Stimulated activated CD8-positive, alpha-beta memory T cell treated with anti-CD3 and anti-CD28 coated beads, Interleukin-7, amount 100 ng/mL, for 4 hours (primary cell): ENCODE results near the gene SLC2A9.

Experiments
- DNase-seq, 2 donors: peaks; one replicate each; pipeline ENCODE4 v3.0.0-alpha.2; 2020; ENCODE audit warnings: low read depth in 2 of 2

SLC2A9 gene

DNA sequence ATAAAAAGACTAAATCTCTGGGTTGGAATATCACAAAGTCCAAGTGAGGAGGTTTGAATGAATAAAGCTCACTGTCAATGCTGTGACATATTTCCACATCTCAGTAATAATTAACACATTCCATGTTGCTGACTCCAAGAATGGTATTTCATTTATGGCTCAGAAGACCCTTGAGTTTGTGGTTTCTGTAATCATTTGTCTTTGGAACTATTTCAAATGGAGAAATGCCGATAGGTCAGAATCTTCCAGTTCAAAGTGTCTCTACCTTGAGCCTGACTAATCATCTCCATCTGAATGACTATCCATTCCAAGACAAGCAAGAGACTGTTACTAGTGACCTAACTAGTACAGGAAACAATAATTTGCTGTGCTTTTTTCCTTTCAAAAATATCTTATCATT is 24.2 kb upstream of the SLC2A9 start:
- DNase-seq = no peak

DNA sequence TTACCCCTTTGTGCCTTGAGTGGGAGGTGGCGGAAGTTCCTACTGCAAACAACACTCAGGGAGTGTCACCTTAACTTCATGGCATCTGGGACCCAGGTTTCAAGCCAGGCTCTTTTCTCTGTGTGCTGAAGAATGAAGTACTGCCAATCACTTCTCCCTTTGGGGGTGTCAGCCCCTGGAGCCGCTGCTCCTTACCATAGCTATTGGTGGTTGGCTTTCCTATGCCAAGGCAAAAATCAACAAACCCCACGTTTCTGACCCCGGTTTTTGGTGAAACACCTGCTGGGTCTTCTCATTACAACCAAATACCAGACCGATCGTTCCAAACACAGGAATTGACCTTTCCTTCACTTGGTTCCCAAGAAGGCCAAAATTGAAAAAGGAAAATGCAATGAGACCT is 19.7 kb upstream of the SLC2A9 start:
- DNase-seq = no peak

DNA sequence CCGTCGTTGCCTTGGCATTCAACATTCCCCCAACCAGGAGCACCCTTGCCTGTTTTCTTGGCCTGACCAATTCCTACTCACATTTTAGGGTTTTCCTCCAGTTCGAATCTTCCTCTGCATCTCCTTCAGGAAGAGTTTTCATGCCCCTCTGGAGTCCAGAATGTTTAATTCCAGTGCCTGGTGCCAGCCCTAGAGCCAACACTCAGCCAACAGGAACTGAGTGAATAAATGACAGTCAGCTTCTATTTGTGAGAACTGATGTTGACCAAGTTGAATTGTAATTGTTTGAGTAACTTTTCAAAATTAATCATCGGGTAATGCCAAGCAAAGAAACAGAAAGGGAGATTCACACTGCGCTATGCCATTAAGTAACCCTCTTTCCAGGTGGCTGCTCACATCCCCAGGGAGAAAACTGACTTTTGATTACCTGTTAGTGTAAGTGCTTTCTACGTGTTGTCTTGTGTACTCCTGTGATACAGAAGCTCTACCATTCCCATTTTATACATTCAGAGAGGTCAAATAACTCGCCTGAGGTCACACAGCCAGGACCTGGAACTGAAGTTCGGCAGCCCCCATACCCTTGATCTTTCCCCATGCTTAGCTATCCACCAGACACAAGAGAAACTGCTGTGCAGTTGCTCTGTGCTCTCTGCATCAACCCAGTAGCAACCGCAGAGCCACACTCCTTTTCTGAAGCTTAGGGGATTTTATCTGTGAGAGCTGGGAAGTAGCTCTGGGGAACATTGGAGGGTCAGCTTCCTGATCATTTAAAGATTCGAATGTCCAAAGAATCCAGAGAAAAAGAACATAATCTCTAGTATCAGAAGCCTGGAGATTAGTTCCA is 19.0 kb upstream of the SLC2A9 start:
- DNase-seq = no peak

DNA sequence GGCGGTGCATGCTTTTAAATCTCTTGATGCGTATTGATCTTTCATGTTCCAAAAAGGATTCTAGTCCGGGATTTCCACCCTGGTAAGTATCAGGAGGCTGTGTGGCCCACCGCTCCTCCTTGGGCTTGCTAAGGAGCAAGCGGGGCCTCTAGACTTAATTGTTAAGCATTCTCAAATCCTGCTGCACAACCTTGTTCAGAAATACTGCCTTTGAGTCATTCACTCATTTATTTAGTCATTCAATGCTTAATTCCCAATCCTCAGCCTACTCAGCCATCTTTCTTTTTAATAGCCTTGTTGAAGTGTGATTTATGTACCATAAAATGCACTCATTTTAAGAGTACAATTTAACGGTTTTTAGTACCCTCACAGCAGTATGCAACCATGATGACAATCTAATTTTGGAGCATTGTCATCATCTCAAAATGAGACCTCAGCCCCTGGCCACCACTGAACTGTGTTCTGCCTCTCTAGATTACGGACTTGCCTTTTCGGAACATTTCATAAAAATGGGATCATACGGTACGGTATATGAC is 15.6 kb upstream of the SLC2A9 start:
- DNase-seq = no peak

DNA sequence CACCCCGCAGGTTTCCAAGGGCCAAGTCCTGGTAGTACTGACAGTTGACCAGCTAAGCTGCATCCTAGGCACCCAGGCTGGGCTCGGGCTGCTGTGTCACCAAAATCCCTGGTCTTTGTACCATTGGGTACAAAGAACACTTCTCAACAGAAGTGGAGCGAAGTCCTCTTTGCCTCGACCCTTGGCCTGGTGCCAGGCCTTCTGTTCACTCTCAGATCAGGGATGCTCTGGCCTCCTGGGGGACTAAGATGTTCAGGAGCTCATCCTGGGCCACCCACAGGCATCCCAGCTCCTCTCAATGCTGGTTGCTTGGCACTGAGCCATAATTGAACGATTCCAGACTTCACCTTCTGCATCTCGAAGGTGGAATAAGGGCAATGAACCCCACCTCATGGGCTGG is 13.8 kb upstream of the SLC2A9 start:
- DNase-seq = no peak

DNA sequence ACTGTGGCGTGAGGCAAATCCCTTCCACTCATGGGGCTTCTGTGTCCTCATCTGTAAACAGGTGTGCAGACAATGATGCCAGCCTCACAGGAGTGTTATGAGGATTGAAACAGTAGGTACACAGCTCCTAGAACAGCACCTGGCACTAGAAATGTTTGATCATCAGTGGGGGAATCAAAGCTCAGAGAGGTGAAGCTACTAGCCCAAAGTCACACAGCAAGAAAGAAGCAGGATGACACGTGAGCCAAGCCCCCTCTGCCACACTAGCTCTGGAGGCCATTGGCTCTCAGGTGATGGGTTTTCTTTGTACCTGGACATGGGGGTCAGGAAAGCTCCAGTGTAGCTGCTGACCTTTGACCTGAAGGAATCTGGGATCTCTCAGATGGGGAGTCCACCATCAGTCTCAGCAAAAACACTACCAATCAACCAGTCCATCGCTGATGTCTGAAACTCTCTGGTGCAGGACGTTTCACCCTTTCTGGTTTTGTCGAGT is 13.4 kb upstream of the SLC2A9 start:
- no peak for DNase-seq

DNA sequence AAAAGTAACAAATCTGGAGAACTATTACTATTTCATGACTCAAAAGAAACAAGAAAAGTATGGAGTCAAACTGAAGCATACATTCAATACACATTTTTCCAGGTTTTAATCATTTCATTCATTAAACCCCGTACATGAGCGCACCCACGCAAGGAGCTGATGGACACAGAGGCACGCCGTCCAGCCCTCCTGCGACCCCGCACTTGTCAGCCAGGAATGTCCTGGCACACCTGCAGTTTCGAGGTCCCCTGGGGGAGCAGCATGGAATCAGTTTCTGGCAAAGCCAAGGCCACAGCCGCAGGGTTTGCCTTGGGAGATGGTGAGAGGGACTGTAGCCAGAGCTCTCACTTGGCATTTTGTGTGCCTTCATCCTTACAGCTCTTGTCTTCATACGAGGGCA is 12.8 kb upstream of the SLC2A9 start:
- DNase-seq = no peak

DNA sequence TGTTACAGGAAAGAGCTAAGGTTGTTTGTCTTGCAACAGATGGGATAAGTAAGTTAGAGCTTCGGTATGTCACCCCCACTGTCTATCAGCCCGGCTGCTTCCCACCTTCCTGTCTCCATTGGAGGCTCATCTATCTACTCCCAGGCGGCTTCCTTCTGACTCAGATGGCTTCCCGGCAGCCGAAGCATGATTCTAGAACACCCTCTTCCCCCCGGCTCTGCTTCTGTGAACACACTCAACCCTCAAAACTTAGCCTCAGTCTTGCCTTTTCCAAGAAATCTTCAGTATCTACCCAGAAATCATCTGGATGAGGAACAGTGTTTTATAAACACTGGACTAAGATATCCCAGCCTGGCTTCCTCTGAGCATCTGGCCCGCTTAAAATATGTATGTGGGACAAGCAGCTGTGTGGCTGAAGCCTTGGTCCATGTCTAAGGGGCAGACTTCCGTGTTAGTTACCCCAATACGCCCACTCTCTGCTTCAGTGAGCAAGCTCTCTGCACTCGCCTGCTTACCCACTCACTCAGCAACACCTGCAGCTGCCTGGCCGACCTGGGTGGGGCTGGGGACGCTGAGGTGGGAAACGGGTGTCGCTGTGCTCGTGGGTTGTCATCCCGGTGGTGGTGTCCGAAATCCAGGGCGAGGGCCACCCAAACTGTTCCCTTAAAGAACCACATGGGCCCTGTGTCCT is 12.0 kb upstream of the SLC2A9 start:
- DNase-seq = no peak

DNA sequence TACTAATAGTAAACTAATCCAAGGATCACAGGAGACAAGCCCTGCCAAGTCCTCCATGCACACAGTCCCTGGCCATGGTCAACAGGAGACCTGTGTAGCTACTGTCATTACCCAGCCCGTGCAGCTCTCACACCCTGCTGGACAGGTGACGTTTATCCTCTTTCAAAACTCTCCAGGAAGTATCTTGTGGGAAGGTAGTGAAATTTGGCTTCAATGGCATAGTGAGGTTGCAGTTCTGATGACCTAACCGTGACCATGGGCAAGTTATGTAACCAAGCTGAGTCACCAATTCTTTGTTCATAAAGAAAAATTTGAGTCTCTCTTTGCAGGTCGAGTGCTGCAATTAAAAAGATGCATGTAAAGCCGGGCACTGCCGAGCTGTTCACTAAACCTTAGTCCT is 11.3 kb upstream of the SLC2A9 start:
- DNase-seq = no peak

DNA sequence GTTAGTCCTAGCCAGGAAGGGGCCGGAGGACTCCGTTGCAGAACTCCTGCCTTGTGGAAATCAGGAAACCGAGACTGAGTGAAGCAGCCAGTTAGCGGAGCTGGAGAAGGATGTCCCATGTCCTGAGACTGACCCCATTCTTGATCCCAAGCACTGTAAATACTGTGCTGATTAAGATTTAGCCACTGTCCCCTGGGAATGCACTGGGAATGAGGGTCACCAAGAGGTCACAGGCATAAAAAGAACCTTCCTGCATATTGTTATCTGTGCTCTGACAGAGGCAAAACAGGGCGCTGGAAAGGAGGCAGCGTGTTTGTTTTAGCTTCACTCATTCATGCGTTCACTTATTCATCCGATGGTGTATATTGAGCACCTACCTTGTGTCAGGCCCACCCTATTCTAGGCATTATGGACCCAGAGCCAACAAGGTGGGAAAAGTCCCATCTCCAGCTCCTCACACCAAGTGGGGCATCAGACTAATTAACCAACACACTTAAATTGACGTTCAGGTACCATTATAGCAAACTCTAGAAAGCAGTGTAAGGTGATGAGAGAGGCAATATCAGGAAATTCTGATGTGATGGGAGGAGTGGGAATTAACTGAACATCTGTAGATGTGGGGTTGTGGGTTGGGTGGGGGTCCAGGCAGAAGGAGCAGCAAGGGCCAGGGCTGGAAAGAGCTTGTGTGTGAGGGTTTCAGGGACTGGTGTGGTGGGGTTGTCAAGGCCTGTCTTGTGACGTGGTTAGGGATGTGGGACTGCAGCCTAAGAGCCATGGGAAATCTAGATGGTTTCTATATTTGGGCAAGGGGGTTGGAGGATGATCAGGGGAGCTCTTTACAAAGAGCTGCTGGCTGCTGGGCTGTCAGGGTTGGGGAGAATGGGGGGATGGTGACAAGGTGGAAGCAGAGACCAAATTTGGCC is 10.6 kb upstream of the SLC2A9 start:
- DNase-seq = no peak

DNA sequence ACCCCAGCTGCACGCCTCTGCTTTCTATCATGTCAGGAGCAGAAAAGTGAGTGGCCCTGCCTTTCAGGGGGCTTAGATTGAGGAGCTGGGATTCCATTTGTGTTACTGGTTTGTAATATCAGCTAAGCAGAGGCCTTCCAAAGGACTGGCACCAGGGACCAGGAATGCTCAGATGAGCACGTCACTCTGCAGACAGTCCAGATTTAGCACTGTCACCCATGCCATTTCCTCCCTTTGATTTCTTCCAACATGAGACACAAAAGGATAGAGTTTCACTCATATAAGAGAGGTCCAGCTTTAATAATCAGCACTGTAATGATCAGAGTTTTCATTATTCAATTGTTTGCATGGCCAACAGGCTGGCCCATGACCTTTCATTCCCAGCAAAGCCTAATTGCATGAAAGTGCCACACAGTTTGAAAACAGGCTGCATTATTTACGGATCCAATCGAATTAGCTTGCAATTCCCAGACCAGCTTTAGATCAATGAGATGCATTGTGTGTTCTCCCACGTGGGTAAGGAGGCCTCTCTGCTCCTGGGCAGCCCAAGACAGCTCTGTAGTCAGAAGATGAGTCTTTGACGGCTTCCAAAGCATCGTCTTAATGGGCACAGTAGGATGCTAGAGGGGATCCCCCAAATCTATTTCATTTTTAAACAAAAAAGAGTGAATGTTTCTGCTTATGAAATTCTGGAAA is 9.8 kb upstream of the SLC2A9 start:
- DNase-seq = no peak

DNA sequence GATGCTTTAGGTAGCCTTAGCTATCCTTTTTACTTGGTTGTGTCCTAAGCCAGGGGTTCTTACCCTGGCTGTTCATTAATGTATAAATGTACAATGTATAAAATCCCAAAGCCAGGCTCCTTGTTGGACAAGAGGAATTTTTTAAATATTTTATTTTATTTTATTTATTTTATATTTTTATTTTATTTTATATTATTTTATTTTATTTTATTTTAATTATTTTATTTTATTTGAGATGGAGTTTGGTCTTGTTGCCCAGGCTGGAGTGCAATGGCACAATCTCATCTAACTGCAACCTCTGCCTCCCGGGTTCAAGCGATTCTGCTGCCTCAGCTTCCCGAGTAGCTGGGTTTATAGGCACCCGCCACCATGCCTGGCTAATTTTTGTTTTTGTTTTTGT is 8.1 kb upstream of the SLC2A9 start:
- DNase-seq = no peak

DNA sequence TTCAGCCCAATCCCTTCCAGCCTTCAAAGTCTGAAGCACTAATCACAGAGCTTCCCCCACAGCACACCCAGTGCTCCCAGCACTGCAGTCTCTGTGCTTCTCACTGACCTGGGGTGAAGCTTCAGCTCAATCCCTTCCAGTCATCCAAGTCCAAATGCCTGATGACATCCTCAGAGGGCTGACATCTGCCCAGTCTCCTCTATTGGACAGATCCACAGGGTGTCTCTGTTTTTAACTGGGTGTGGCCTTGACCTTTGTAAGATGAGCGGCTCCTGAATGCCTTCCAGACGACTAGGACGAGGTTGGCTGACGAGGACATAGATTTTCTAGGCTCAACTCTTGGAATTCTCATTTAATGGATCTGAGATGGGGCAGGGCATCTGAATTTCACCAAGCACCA is 7.6 kb upstream of the SLC2A9 start:
- DNase-seq = no peak

DNA sequence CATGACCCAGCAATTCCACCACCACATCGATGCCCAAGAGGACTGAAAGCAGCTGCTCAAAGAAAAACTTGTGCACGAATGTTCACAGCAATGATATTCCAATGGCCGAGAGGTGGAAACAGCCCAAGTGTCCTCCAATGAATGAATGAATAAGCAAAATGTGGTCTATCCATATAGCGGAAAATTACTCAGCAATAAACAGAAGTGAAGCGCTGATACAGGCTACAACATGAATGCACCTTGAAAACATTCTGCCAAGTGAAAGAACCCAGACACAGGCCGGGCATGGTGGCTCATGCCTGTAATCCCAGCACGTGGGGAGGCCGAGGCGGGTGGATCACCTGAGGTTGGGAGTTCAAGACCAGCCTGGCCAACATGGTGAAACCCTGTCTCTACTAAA is 5.2 kb upstream of the SLC2A9 start:
- DNase-seq = no peak

DNA sequence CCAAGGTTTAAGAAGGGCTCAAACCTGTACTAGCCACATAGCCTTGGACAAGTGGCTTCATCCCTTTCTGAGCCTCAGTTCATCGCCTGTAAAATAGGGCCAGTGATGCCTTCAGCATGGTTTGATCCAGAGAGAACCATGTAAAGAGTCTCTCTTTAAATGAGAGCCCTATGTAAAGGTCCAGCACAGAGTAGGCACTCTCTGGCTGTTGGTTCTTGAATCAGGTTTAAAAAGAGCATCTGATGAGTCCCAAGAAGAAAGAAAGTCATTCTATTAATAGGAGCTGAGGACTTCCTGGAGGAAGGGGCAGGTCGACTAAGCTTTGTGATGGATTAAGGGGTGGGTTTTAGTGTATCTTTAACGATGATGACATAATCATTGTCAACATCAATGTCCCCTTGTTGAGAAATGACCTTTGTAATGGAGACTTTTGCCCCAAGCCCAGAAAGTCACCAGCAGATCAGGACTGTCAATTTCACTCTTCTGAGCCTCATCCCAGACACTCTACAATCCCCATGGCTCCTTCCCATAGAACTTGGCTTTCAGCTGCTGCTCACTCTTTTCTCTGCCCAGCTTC is 4.0 kb upstream of the SLC2A9 start:
- DNase-seq = no peak

DNA sequence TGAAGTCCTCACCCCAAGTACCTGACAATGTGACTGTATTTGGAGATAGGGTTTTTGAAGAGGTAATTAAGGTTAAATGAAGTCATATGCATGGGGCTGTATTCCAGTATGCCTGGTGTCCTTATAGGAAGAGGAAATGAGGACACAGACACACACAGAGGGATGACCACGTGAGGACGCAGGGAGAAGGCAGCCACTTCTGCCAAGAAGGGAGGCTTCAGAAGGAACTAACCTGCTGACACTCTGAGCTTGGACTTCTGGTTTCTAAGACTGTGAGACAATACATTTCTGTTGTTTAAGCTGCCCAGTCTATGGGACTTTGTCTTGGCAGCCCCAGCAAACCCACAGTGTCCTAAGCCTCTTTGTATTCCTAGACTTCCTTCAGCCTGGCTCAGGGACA is 3.0 kb upstream of the SLC2A9 start:
- DNase-seq = no peak

DNA sequence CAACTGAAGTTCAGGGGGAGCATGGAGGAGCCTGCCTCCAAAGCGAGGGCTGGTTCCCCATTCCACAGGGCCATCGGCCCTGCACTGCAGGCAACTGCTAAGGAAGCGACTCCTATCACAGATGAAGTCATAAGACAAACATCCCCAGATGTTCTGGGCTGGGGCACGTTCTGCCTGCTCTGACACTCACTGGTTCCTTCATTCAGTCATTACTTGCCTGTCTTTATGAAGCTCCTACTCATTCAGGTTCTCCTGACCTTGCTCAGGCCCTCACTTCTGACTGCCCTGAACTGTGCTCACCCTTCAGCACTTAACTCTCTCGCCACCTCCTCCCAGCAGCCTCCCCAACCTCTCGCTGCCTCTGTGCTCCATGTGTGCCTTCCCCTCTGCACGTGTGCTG is 2.5 kb upstream of the SLC2A9 start:
- DNase-seq = no peak

DNA sequence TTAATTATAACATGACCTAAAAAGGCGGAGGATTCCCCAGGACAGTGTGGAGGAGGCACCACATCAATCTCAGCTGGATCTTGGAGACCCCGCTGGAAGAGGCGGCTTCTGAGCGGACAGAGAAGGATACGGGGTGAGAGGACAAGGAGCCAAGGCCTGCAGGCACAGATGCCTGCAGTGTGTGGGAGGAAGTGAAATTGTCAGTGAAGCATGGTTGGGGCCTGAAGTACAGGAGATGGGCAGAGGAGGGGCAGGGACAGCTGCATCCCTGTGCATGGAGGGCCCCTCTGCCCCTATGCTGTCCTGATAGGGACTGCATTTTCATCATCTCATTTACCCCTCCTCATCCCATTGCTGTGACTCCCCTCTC is 1.7 kb upstream of the SLC2A9 start:
- DNase-seq = no peak

DNA sequence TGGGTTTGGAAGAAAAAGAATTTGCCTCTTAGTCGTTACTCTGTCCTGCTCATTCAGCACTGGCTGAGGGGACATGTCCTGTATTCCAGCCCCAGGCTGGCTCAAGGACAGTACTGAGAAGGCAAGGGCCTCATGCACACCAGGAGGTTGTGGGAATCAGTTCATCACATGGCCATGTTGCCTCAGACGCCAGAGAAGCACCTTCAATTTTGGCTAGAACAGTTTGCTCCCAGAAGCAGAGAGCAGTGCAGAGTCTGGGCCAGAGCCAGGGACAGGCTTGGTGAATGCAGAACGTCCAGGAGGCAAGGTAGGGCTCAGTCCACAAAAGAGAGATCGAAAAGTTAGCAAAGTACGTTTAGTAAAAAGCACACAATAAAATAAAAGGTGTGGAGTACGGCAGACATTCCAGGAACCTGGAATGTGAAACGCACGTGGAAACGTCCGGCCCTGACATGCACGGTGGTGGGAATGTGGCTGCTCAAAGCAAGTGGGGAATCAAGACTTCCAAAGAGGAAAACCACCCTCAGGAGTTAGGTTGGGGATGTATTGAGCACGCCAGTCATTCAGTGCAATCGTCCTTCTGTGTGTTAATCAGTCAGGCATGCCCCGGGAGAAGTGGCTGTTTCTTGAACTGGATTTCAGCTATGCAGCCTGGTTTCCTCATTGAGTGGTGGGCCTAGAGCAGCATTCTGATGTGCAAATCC is 1.2 kb upstream of the SLC2A9 start:
- no peak for DNase-seq

DNA sequence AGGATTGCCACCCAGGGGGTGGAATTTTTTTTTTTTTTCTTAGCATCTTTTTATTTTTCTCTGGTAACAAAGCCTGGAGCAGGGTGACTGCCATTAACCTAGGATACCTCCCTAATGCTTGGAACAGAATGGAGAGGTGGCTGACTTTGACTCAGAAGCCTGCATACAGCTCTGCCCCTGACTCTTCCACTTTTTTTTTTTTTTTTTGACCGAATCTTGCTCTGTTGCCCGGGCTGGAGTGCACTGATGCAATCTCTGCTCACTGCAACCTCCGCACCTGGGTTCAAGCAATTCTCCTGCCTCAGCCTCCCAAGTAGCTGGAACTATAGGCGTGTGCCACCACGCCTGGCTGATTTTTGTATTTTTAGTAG is 341 bp upstream of the SLC2A9 start:
- DNase-seq = no peak

DNA sequence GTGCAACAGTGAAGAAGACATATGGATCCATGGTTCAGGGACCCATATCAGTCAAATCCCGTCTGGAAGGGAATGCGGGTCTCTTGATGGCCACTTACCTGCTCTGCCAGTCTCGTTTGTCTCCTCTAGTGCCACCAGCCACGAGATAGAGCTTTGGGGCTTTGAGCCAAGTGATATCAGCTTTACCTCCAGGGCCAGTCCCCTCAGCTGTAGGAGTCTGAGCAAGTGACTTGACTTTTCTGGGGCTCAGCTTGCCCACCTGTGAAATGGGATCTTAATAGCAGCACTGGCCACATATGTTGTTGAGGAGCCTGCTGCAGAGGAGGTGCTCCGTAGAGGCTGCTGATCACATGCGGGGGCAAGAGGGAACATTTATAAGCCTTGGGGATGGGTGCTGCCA is 1.2 kb downstream of the SLC2A9 start:
- DNase-seq = no peak
